GM12878 (cell line): ENCODE results near the gene PMEL. TPM values are rescaled to one million over a fixed set of nuclear protein-coding genes. Genes with fewer than 3 reads are reported as not detected.
A peak's percentile ranks its signal among the peaks of the same experiment; 100 is the strongest.

Experiments used
- ATAC-seq: fragments of 200-7000 bp; cut with Tn5 transposase; 3 replicates; pipeline ENCODE4 v1.9.1; 2020; ENCODE audit warnings: mild to moderate bottlenecking, moderate library complexity
- Bru-seq: library from RNA; stranded (reverse); fragments of 400-500 nt; gene quantifications from one replicate; lab custom pipeline; 2021; lab: Mats Ljungman, UMichigan
- BruChase-seq, 2 experiments: library from RNA; stranded (reverse); fragments of 400-500 nt; gene quantifications; one replicate each; lab custom pipeline; 2021; lab: Mats Ljungman, UMichigan
- BruUV-seq: library from RNA; stranded (reverse); fragments of 400-500 nt; replicated peaks from 2 replicates; lab custom pipeline; 2021; lab: Mats Ljungman, UMichigan
- CTCF ChIA-PET: fragments of 300-600 bp; sonication (Branson Sonifier 250); formaldehyde crosslinking; extraction: SDS; loops from one replicate; lab custom pipeline; 2021; ENCODE audit warnings: inconsistent platforms; lab: Yijun Ruan, JAX
- POLR2A ChIA-PET: fragments of 350-600 bp; formaldehyde crosslinking; extraction: SDS; loops from one replicate; lab custom pipeline; 2021; ENCODE audit warnings: inconsistent platforms; lab: Charles Lee
- RAD21 ChIA-PET: fragments of 300-600 bp; sonication (Branson Sonifier 250); formaldehyde crosslinking; loops from one replicate; lab custom pipeline; 2023; ENCODE audit warnings: antibody characterized with exemption; ENCODE audit not compliant: unreplicated experiment; lab: Charles Lee
- SMC1A ChIA-PET: fragments of 300-600 bp; sonication (Branson Sonifier 250); formaldehyde crosslinking; loops from one replicate; lab custom pipeline; 2023; ENCODE audit not compliant: unreplicated experiment, uncharacterized antibody; lab: Charles Lee
- DNase-seq: peaks from one replicate; pipeline ENCODE4 v3.0.0-alpha.2; 2011; ENCODE audit warnings: low read depth, low spot score
- FAIRE-seq: peaks from 3 replicates; lab custom pipeline; 2011; peaks lifted over from hg19 to GRCh38; lab: Jason Lieb, UNC
- H2AFZ ChIP-seq: 2 replicates; pipeline ENCODE4 v1.6.0; 2011; ENCODE audit warnings: low read depth, low read length, control low read depth; ENCODE audit not compliant: control insufficient read depth
- H3K27ac ChIP-seq: 2 replicates; pipeline ENCODE4 v1.5.1; 2011; ENCODE audit warnings: control low read depth; ENCODE audit not compliant: control insufficient read depth, insufficient read depth
- H3K27me3 ChIP-seq, 2 experiments: replicated peaks in 1 of 2; 2 replicates each; pipeline versions ENCODE4 v1.6.0 to v1.6.1; 2011; ENCODE audit warnings: low read length in 1 of 2; ENCODE audit not compliant: control insufficient read depth in 2 of 2, insufficient read depth in 2 of 2
- H3K36me3 ChIP-seq, 2 experiments: 2 replicates each; pipeline ENCODE4 v1.5.1; 2011; ENCODE audit warnings: low read length in 1 of 2; ENCODE audit not compliant: control insufficient read depth in 2 of 2, insufficient read depth in 2 of 2
- H3K4me1 ChIP-seq: 2 replicates; pipeline ENCODE4 v1.6.1; 2011; ENCODE audit warnings: mild to moderate bottlenecking, low read length, moderate library complexity, mixed read lengths; ENCODE audit not compliant: control insufficient read depth, insufficient read depth
- H3K4me2 ChIP-seq: 2 replicates; pipeline ENCODE4 v1.6.0; 2011; ENCODE audit warnings: control low read depth; ENCODE audit not compliant: control insufficient read depth, insufficient read depth
- H3K4me3 ChIP-seq: fragments of 200-600 bp; sonication (generic); 2 replicates; pipeline ENCODE4 v1.5.1; 2016
- H3K79me2 ChIP-seq: 2 replicates; pipeline ENCODE4 v1.6.0; 2011; ENCODE audit warnings: low read length; ENCODE audit not compliant: control insufficient read depth, insufficient read depth
- H3K9ac ChIP-seq: 2 replicates; pipeline ENCODE4 v1.8.0; 2011; ENCODE audit warnings: low read length, control low read depth, mixed read lengths; ENCODE audit not compliant: control insufficient read depth, insufficient read depth
- H3K9me3 ChIP-seq: replicated peaks from 3 replicates; pipeline ENCODE4 v1.5.1; 2011; ENCODE audit warnings: mild to moderate bottlenecking, low read length; ENCODE audit not compliant: control insufficient read depth, insufficient read depth
- H4K20me1 ChIP-seq: 2 replicates; pipeline ENCODE4 v1.6.0; 2011; ENCODE audit not compliant: control insufficient read depth, insufficient read depth
- E4F1 ChIP-seq: fragments of 450-650 bp; IDR thresholded peaks from 2 replicates; pipeline ENCODE4 v1.6.1; 2018; ENCODE audit warnings: borderline replicate concordance, mild to moderate bottlenecking; ENCODE audit not compliant: partially characterized antibody
- EGR1 ChIP-seq, 2 experiments: IDR thresholded peaks; 1 replicate in 1 of 2; 2 replicates in 1 of 2; pipeline ENCODE4 v1.6.1; 2011 to 2012; ENCODE audit warnings: low read depth in 2 of 2, low read length in 2 of 2, borderline replicate concordance in 1 of 2, mild to moderate bottlenecking in 1 of 2, moderate library complexity in 1 of 2
- IRF4 ChIP-seq: IDR thresholded peaks from 2 replicates; pipeline ENCODE4 v1.6.1; 2011; ENCODE audit warnings: low read depth, low read length
- NR2F1 ChIP-seq: fragments of 450-650 bp; conservative IDR thresholded peaks from 2 replicates; pipeline ENCODE4 v1.6.1; 2017; ENCODE audit warnings: mild to moderate bottlenecking
- WGBS: methylation state at CpG from one replicate; pipeline ENCODE4 v1.1.6; 2016; ENCODE audit warnings: low lambda C conversion rate; ENCODE audit not compliant: insufficient replicate concordance, insufficient coverage; ENCODE audit errors: missing lambda C conversion rate; 5-methylcytosine and 5-hydroxymethylcytosine counted together
- in situ Hi-C: fragments of 300-500 bp; cut with MboI; formaldehyde crosslinking; loops from 9 replicates; pipeline ENCODE4 v1.14.3; 2018; ENCODE audit warnings: mixed read lengths
- intact Hi-C: fragments of 100-400 bp; cut with micrococcal nuclease; formaldehyde crosslinking; loops from one replicate; pipeline ENCODE4 v1.14.2; 2022; ENCODE audit not compliant: unreplicated experiment
- long read RNA-seq, 2 experiments: library from polyadenylated mRNA; unstranded; transcript quantifications; one replicate each; pipeline ENCODE4 v2.0.0, GENCODE V29; 2019 to 2020
- polyA minus RNA-seq, 3 experiments: library from RNA; depleted of rRNA, polyadenylated mRNA; stranded (reverse); fragments of >200 nt; gene quantifications; 2 replicates each; pipeline ENCODE4 v1.2.3, GENCODE V29; 2011
- polyA plus RNA-seq, 11 experiments: library from polyadenylated mRNA; depleted of rRNA in 4 of 11; unstranded in 6 of 11; stranded (reverse) in 5 of 11; fragments of >200 nt; fragmentation: Nextera tagmentation in 4 of 11; fragmentation: Illumina TruSeq in 1 of 11; extraction: Ambion mirVana in 4 of 11; extraction: Trizol in 1 of 11; gene quantifications; 1 replicate in 1 of 11; 2 replicates in 10 of 11; pipeline versions ENCODE4 v1.2.1 to v1.2.3, GENCODE V29; 2011 to 2016; ENCODE audit warnings: inconsistent platforms in 2 of 11, missing spikeins in 2 of 11, low read depth in 1 of 11
- total RNA-seq, 4 experiments: library from RNA; depleted of rRNA in 3 of 4; stranded (reverse); fragments of >200 nt in 3 of 4; fragmentation: Illumina TruSeq in 1 of 4; extraction: Trizol in 1 of 4; gene quantifications; 2 replicates each; pipeline versions ENCODE4 v1.2.1 to v1.2.3, GENCODE V29; 2013 to 2021
- TF ChIP-seq, protein P1 (sequence below): fragments of 450-650 bp; IDR thresholded peaks from 2 replicates; pipeline ENCODE4 v1.6.1; 2017; ENCODE audit warnings: mild to moderate bottlenecking, moderate library complexity
- TF ChIP-seq, protein P2 (sequence below): fragments of 450-650 bp; IDR thresholded peaks from 2 replicates; pipeline ENCODE4 v1.6.1; 2017; ENCODE audit warnings: mild to moderate bottlenecking, low read depth, inconsistent platforms; ENCODE audit not compliant: poor library complexity, severe bottlenecking
- TF ChIP-seq, protein P3 (sequence below), 3 experiments: IDR thresholded peaks in 2 of 3; conservative IDR thresholded peaks in 1 of 3; 2 replicates each; pipeline ENCODE4 v1.5.1; 2011; ENCODE audit warnings: low read depth in 3 of 3, low read length in 3 of 3, mild to moderate bottlenecking in 3 of 3, control low read depth in 2 of 3, moderate library complexity in 2 of 3, inconsistent platforms in 1 of 3, mixed read lengths in 1 of 3; ENCODE audit not compliant: control insufficient read depth in 2 of 3, insufficient read depth in 1 of 3; ENCODE audit errors: extremely low read depth in 1 of 3

PMEL gene
- 2.0 and 4.9 TPM in 2 replicates for total RNA-seq (2013; cell fraction: nucleolus; rRNA removed)
- total RNA-seq (2014; rRNA removed) (0.51 and 0.71 TPM in 2 replicates), total RNA-seq (2014; rRNA removed; fragmentation: Illumina TruSeq; extraction: Trizol) (0.36 and 0.46 TPM in 2 replicates), total RNA-seq (2021) (0.96 and 1.3 TPM in 2 replicates), polyA plus RNA-seq (2011; rRNA removed) (1.6 TPM in 2 replicates), polyA plus RNA-seq (2014; fragmentation: Illumina TruSeq; extraction: Trizol) (0.81 TPM in 1 of 2 replicates, not detected in the other), polyA plus RNA-seq (2014; fragmentation: Nextera tagmentation; extraction: Ambion mirVana) (under 1 TPM; 0.32 to 0.33 TPM), polyA plus RNA-seq (2014; rRNA removed) (0.59 and 0.90 TPM in 2 replicates), polyA plus RNA-seq (2016; fragmentation: Nextera tagmentation; extraction: Ambion mirVana) (1 to 10 TPM in 1 of 2 experiments, under 1 TPM in 1; 0.53 to 1.5 TPM), polyA minus RNA-seq (2011; rRNA and poly(A)+ RNA removed) (1.1 and 3.5 TPM in 2 replicates), Bru-seq, nascent RNA (percentile 30 among the genes with signal in this experiment), BruChase-seq, experiment 1, labeled RNA remaining after a 6-hour chase (percentile 33 among the genes with signal in this experiment), BruChase-seq, experiment 2, labeled RNA remaining after a 2-hour chase (percentile 33 among the genes with signal in this experiment)
- 1.0 TPM for polyA plus RNA-seq (2011; ENCODE audit: low read depth)
- 1.9 TPM in 2 replicates for polyA plus RNA-seq (2011; cell fraction: cytosol; rRNA removed)
- 5.0 and 9.1 TPM in 2 replicates for polyA plus RNA-seq (2011; cell fraction: nucleus; rRNA removed)
- polyA plus RNA-seq (2012) = 1.4 and 1.6 TPM in 2 replicates
- 0.42 TPM in 1 of 2 replicates, not detected in the other for polyA minus RNA-seq (2011; cell fraction: cytosol; rRNA and poly(A)+ RNA removed)
- 0.48 and 1.1 TPM in 2 replicates for polyA minus RNA-seq (2011; cell fraction: nucleus; rRNA and poly(A)+ RNA removed)
- long read RNA-seq, experiment 1 = 0 reads
- long read RNA-seq, experiment 2, partial matches to known transcripts = 0 of 8 reads
- long read RNA-seq, experiment 2, other reads (novel, unspliced or antisense) = 7 of 8 reads

DNA sequence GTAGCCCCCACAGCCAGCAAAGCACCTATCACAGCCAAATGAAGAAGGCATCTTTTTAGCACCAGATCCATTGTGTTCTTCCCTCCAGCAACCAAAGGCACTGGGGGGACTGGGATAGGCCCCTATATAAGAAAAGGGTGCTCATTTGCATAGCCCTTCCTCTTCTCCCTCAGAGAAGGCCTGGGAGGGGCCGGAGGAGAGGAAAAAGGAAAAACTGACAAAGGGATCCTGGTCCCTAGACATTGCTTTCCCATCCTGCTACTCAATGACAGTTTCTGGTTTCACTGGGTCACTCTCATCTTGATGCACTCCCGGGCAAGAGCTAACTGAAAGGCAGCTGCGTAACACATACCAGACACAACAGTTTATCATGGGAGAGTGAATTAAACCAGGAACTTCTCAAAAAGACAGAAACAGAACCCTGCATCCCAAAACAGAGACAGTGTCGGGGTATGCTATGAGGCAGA, at the start of gene PMEL:
Gene PMEL (minus strand): TSS at position 102 of the 467 bp plus-strand sequence. CDS start 31 bp downstream, at position 71.
- ChIA-PET CTCF (no interaction called here), SMC1A (no interaction called here), POLR2A (no interaction called here), RAD21 (interaction anchor here (0.6 kb wide), 1 partner anchor 221 kb away, joined by 3 read pairs; no protein-coding TSS in a partner anchor)
- no peaks in the 10 kb centered on the region for H4K20me1 ChIP-seq
- peak within 1 kb of the TSS; percentile 91 for H3K9ac ChIP-seq
- BruUV-seq = TSS peak; percentile 76
- H3K36me3 ChIP-seq = peaks cover 0 to 4% of the 10 kb centered on the region in 2 experiments; a peak in 2 of 4 replicates
- H3K4me3 ChIP-seq = peak within 1 kb of the TSS; percentile 96
- intact Hi-C loops = no loop called here
- ATAC-seq (no peak; the same call in 2 of the 3 replicates), DNase-seq (no peak), FAIRE-seq (no peak)
- peaks cover 12% of the 10 kb centered on the region for H3K4me1 ChIP-seq
- 24% methylated on average over 4 of the region's 4 CpGs for WGBS
- H3K4me2 ChIP-seq = peak within 1 kb of the TSS; percentile 100
- no peaks in the 10 kb centered on the region for H3K9me3 ChIP-seq
- H3K79me2 ChIP-seq = peaks cover 27% of the 10 kb centered on the region
- peak within 1 kb of the TSS; percentile 79 for H3K27ac ChIP-seq
- no peaks in the 10 kb centered on the region for H3K27me3 ChIP-seq
- peak within 1 kb of the TSS; percentile 95 for H2AFZ ChIP-seq
- in situ Hi-C loops = no loop called here
- no peak for TF ChIP-seq NR2F1
- TF ChIP-seq, protein P1, sequence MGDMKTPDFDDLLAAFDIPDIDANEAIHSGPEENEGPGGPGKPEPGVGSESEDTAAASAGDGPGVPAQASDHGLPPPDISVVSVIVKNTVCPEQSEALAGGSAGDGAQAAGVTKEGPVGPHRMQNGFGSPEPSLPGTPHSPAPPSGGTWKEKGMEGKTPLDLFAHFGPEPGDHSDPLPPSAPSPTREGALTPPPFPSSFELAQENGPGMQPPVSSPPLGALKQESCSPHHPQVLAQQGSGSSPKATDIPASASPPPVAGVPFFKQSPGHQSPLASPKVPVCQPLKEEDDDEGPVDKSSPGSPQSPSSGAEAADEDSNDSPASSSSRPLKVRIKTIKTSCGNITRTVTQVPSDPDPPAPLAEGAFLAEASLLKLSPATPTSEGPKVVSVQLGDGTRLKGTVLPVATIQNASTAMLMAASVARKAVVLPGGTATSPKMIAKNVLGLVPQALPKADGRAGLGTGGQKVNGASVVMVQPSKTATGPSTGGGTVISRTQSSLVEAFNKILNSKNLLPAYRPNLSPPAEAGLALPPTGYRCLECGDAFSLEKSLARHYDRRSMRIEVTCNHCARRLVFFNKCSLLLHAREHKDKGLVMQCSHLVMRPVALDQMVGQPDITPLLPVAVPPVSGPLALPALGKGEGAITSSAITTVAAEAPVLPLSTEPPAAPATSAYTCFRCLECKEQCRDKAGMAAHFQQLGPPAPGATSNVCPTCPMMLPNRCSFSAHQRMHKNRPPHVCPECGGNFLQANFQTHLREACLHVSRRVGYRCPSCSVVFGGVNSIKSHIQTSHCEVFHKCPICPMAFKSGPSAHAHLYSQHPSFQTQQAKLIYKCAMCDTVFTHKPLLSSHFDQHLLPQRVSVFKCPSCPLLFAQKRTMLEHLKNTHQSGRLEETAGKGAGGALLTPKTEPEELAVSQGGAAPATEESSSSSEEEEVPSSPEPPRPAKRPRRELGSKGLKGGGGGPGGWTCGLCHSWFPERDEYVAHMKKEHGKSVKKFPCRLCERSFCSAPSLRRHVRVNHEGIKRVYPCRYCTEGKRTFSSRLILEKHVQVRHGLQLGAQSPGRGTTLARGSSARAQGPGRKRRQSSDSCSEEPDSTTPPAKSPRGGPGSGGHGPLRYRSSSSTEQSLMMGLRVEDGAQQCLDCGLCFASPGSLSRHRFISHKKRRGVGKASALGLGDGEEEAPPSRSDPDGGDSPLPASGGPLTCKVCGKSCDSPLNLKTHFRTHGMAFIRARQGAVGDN = no peak
- no peak for TF ChIP-seq E4F1
- TF ChIP-seq, protein P2, sequence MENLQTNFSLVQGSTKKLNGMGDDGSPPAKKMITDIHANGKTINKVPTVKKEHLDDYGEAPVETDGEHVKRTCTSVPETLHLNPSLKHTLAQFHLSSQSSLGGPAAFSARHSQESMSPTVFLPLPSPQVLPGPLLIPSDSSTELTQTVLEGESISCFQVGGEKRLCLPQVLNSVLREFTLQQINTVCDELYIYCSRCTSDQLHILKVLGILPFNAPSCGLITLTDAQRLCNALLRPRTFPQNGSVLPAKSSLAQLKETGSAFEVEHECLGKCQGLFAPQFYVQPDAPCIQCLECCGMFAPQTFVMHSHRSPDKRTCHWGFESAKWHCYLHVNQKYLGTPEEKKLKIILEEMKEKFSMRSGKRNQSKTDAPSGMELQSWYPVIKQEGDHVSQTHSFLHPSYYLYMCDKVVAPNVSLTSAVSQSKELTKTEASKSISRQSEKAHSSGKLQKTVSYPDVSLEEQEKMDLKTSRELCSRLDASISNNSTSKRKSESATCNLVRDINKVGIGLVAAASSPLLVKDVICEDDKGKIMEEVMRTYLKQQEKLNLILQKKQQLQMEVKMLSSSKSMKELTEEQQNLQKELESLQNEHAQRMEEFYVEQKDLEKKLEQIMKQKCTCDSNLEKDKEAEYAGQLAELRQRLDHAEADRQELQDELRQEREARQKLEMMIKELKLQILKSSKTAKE = no peak
- TF ChIP-seq, protein P3, sequence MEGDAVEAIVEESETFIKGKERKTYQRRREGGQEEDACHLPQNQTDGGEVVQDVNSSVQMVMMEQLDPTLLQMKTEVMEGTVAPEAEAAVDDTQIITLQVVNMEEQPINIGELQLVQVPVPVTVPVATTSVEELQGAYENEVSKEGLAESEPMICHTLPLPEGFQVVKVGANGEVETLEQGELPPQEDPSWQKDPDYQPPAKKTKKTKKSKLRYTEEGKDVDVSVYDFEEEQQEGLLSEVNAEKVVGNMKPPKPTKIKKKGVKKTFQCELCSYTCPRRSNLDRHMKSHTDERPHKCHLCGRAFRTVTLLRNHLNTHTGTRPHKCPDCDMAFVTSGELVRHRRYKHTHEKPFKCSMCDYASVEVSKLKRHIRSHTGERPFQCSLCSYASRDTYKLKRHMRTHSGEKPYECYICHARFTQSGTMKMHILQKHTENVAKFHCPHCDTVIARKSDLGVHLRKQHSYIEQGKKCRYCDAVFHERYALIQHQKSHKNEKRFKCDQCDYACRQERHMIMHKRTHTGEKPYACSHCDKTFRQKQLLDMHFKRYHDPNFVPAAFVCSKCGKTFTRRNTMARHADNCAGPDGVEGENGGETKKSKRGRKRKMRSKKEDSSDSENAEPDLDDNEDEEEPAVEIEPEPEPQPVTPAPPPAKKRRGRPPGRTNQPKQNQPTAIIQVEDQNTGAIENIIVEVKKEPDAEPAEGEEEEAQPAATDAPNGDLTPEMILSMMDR (IDR thresholded peaks at IDR 0.05 in 2 of 3, conservative IDR thresholded peaks at IDR 0.05 in 1 of 3; ENCODE audit: control insufficient read depth in 2 of 3, extremely low read depth in 1 of 3, insufficient read depth in 1 of 3, low read depth in 3 of 3, low read length in 3 of 3) = no peak
- no peak for TF ChIP-seq IRF4
- no peak for TF ChIP-seq EGR1 (IDR thresholded peaks at IDR 0.05; ENCODE audit: borderline replicate concordance in 1 of 2, low read depth in 2 of 2, low read length in 2 of 2)
